GM19240 (cell line): Measurements from ENCODE around the gene THSD7B.
"Not testable (repeated sequence)": the region's sequence is repeated elsewhere in the genome, so short reads cannot be mapped to it uniquely, and the experiment has no call there.

Experiments
- DNase-seq: peaks from one replicate; pipeline ENCODE4 v3.0.0; 2011; ENCODE audit warnings: low spot score; ENCODE audit not compliant: insufficient read length

Gene THSD7B

DNA sequence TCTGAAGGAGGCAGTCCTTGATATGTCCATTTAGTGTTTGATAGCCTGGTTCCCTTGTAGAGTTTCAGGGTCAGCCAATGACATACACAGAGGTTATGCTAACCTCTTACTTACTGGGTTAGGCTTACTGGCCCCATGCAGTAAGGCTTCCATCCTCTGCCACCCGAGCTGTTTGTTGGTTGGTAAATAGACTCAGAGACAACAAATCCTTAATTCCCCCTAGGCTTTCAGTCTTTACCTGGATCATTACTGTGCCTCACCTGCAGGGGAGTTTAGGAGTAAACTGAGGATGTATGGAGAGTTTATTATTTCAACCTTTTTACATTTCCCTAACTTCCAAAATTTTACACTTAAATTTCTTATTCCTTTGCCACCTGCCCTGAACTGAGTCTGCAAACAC lies 746.2 kb downstream of the THSD7B start:
- DNase-seq, result no peak

GRCh38 chr2:137521653-137522619 lies 756.6 kb downstream of the THSD7B start:
- no peak for DNase-seq

DNA sequence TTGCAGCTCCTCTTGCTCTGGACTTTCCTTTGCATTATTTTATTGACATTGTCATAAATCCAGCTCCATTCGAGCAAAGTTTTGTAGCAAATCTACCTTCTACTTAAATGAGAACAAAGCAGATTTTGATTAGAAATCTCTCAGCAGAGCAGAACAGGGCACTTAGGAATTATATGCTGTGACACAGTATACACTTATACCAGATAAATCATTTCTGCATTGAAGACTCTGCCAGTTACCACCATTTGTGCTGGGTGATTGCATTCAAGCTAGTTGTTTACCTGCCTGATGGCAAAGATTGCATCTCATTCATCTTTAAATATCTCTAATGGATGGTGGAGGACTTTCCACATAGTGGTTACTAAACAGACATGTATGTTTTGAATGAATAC lies 757.3 kb downstream of the THSD7B start:
- DNase-seq, result no peak

- no peak for DNase-seq
These were observed 758.6 kb downstream of the THSD7B start for GRCh38 chr2:137523931-137524330.

- no peak for DNase-seq
These were observed 759.8 kb downstream of the THSD7B start for GRCh38 chr2:137525132-137525531.

DNA sequence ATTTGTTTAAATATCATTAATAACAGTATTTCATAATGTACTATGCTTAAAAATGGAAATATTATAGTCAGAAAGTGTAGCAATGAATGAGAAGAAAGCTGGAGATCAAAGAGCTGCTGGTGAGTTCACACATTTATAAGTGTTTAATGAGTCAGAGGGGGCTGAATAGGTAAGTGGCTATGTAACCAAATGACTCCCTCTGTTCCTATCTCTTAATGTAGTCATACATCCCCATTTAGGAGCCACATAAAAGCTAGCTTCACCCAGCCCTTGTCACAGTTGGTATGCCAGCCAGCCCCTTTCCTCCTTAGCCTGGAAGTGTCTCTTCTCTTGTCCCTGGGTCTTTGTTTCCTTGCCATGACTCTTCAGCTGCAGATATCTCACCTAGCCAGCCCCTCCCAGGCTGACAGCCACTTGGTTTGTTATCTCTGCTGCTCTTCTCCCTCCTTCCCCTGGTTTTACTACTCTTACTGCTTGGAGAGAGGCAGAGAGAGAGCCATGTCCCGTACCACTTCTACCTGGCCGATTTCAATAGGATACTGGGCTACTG lies 760.4 kb downstream of the THSD7B start:
- no peak for DNase-seq

DNA sequence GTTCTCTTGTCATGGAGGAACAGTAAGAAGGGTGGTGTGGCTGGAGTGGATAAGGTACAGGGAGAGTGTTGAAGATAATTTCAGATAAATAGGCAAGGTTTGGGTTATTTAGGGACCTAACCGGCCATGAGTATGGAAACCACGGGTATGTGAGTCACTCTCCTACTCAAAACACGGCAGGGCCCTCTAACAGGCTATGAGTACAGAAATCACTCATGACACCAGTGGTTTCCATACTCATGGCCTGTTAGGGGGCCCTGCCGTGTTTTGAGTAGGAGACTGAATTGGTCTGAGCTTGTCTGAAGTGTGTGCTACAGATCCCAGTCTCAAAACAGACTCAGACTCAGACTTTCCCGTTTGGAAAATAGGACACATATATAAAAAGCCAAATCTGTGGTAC lies 770.6 kb downstream of the THSD7B start:
- DNase-seq, result no peak

GRCh38 chr2:137539336-137539735 lies 774.0 kb downstream of the THSD7B start:
- DNase-seq, result no peak

GRCh38 chr2:137547842-137548241 lies 782.5 kb downstream of the THSD7B start:
- no peak for DNase-seq

DNA sequence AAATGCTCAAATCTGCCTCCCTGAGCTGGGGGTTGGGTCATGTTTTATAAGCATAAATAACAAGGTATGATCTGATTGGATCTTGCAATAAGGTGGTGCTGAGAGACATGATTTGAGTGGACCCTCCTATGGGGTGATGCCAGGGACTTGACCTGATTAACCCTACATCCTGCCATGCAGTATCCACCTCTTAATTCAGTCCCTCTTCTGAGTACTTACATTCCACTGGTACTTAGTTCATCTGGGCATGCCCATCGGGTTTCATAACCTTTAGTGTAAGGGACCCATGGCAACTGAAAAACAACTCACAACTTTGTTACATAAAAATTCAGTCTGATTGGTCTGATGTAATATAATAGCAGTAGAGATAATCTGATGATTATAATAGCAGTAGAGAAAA lies 801.0 kb downstream of the THSD7B start:
- no peak for DNase-seq

GRCh38 chr2:137570484-137570883 lies 805.1 kb downstream of the THSD7B start:
- no peak for DNase-seq

- DNase-seq, result not testable (repeated sequence)
These were observed 822.5 kb downstream of the THSD7B start for GRCh38 chr2:137587834-137588233.

DNA sequence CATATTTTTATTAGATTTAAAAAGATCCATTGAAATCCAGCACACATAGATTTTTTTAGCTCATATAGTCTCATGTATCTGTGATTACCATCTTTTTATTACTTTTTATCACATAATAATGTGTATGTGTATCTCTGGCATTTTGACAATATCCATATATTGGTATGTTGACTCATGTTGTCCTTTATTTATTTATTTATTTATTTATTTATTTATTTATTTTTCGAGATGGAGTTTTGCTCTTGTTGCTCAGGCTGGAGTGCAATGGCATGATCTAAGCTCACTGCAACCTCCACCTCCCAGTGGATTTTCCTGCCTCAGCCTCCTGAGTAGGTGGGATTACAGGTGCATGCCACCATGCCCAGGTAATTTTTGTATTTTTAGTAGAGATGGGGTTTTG lies 823.2 kb downstream of the THSD7B start:
- DNase-seq, result not testable (repeated sequence)

GRCh38 chr2:137590102-137590501 lies 824.8 kb downstream of the THSD7B start:
- no peak for DNase-seq

DNA sequence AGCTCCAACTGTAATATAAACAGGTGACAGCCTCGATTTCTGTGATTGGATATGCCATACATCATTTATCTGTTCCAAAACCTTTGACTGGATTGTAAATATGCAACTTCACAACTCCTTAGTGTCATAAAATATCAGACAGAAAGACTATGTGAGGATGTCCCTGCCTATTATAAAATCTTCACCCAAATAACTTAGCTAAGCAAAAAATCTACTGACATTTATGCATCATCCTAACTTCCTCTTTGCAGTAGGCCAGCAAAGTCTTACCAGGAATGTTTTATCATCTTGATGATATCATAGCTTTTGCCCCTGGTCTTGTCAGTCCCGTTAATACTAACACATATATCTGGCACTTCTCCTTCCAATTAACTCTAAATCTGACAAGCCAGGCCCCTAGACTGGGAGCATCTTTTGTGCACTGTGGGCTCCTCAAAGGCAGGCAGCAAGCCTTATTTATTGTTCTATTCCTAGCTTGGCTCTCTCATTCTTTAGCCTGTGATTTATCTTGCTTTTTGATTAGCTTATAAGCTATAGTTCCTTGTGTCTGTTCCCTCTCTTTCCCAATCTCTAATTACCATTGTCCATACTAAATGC lies 842.5 kb downstream of the THSD7B start:
- no peak for DNase-seq

DNA sequence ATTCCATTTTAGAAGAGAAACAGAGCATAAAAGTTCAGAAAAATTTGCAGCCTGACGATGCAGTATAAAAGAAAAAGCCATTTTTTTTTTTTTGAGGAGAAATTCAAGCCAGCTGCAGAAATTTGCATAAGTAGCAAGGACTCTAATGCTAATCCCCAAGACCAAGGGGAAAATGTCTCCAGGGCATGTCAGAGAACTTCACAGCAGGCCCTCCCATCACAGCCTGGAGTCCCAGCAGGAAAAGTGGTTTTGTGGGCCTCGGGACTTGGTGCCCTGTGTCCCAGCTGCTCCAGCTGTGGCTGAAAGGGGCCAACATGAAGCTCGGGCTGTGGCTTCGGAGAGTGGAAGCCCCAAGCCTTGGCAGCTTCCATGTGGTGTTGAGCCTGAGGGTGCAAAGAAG lies 873.6 kb downstream of the THSD7B start:
- no peak for DNase-seq

DNA sequence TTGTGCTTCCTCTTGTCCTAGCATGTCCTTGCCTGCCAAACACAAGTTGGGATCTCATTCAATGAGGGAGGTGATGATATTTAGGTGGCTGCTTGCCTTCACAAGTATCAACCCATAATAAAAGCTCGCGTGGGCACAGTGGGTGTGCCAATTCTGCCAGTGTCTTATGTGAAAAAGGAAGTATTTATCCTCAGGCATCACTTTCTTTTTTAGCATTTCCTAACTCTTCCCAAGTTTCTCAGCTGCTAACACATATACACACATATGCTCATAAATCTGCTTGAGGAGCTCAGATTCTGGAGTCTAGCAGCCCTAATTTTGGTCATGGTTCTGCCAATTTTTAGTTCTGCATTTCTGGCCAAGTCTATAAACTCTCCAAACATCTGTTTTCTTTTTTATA lies 879.4 kb downstream of the THSD7B start:
- no peak for DNase-seq

DNA sequence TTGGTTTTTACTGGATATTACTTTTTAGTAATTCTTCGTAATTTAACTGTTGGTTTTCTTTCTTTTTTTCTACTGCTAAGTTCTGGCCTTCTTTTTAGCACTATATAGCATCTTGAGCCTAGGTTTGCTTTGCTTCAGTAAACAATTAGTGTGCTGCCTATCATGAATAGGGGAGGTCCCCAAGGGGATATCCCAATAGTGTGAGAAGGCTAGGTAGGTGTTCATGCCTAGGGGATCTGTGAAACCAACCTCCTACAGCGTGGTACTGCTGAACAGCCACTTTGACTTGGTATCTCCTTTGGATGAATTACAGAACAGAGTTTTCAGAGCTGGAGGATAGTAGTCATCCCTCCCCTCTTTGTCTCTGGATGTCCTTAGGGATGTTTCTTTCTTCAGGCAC lies 888.7 kb downstream of the THSD7B start:
- DNase-seq, result no peak

- DNase-seq, result no peak
These were observed 890.5 kb downstream of the THSD7B start for GRCh38 chr2:137655814-137656213.

- DNase-seq, result no peak
These were observed 893.1 kb downstream of the THSD7B start for GRCh38 chr2:137658433-137658832.

DNA sequence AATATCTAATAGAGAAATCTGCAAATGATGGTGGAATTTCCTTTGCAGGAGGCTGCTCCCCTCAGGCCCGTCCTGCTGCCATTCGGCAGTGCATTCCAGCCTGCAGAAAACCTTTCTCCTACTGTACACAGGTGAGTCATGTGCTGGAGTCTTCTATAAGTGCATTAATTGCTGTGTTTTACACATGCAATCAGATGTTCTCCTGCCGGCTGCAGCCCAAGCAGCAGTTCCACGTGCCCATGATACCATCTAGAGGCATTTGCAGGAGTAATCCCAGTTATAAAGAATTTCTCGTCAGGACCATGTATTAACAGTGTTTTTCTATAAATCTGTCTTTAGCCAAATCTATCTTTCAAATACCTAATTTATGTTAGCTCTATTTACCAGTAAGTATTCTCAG lies 894.3 kb downstream of the THSD7B start:
- DNase-seq, result no peak

DNA sequence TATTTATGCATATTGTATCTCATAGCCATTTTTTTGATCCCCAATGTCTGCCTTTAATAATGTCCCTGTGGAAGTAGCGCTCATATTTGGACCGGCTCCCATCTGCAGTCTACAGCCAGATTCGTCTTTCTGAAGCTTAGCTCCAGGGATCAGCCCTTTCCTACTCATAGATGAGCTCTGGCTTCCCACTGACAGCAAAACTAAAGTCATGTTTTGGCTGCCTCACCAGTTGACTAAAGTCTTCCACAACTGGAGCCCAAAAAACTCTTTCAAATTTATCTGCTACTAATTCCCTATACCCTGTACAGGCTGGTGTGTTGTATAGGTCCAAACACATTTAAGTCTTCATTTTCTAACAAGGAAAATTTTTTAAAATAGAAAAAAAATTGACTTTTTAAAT lies 904.8 kb downstream of the THSD7B start:
- no peak for DNase-seq
